Measurements from ENCODE around the gene BRD1.

BRD1 gene

DNA sequence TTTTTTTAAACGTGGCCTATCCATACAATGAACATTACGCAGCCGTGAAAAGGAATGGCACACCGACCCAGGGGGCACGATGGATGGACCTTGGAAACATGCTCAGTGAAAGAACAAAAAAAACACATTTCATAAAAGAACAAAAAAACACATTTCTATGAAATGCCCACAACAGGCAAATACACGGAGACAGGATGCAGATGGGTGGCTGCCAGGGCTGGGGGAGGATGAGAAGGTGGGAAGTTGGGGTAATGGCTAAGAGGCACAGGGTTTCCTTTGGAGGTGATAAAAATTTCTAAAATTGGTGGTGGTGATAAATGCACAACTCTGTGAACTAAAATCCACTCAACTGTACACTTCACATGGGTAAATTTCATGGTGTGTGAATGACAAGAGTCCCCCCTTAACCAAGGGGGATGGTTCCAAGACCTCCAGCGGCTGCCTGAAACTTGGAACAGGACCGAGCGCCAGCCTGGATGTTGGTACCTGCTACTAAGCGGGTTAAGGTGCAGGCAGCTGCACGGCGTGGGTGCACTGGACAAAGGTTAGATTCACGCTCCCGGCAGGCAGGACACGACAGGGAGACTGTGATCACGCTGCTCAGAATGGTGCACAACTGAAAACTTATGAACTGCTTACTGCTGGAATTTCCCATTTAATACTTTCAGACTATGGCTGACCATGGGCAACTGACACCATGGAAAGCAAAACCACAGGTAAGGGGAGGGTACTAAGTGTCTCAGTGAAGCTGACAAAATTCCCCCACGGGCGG is 16.5 kb downstream of the BRD1 start:
- no peak overlapping the region for H3K4ac ChIP-seq (ENCODE audit: low read depth, low read length)
- H3K23ac ChIP-seq (ENCODE audit: low read length), result no peak overlapping the region
- H3K36me3 ChIP-seq (ENCODE audit: control insufficient read depth, insufficient read depth, low read length), result peaks cover 1% of the 10 kb centered on the region

DNA sequence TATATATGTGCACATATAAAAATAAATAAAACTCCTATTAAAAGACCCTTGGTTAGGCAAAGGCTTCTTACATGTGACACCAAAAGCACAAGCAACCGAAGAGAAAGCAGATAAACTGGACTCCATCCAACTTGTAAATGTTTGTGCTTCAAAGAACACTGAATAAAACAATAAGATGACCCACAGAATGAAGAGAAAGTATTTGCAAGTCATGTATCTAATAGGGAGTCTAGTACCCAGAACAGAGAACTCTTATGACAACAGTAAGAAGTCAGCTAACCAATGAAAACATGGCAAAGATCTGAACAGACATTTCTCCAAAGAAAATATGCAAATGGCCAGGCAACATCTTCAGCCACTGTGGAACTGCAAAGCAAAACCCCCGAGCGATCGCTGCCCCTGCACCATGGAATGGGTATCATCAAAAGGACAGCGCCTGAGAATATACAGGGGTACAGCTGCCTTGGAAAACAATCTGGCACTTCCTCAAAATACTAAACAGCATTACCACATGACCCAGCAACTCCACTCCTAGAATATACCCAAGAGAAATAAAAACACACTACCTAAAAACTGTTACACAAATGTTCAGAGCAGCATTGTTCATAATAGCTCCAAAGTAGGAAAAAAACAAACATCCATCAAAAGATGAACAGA is 17.2 kb downstream of the BRD1 start:
- Histone ChIP-seq H3K79me2 (ENCODE audit: control insufficient read depth, insufficient read depth, low read length) (peaks cover 86% of the 10 kb centered on the region), H3K4ac (ENCODE audit: low read depth, low read length) (no peak overlapping the region), H3K36me3 (ENCODE audit: control insufficient read depth, insufficient read depth, low read length) (peaks cover 1% of the 10 kb centered on the region), H2BK5ac (ENCODE audit: low read length) (no peak overlapping the region), H3K79me1 (ENCODE audit: low read length) (peaks cover 35% of the 10 kb centered on the region), H3K9ac (ENCODE audit: low read length) (no peak overlapping the region), H3K4me2 (ENCODE audit: low read length) (no peak overlapping the region), H3K27me3 (ENCODE audit: insufficient read depth, low read length, poor library complexity) (no peaks in the 10 kb centered on the region), H4K5ac (ENCODE audit: low read length) (no peak overlapping the region), H3K56ac (ENCODE audit: low read length) (no peak overlapping the region), H4K8ac (ENCODE audit: low read depth, low read length) (no peak overlapping the region), H3K4me1 (ENCODE audit: control insufficient read depth, low read depth, low read length) (no peaks in the 10 kb centered on the region), H2BK120ac (ENCODE audit: low read depth, low read length) (no peak overlapping the region), H2AK5ac (ENCODE audit: low read length) (no peak overlapping the region), H3K4me3 (ENCODE audit: low read length) (no peak overlapping the region), H3K18ac (ENCODE audit: low read length) (no peak overlapping the region), H3K27ac (ENCODE audit: low read depth, low read length) (no peak overlapping the region), H2BK15ac (replicated peaks; ENCODE audit: low read depth) (no peak overlapping the region), H3K23ac (ENCODE audit: low read length) (no peak overlapping the region)
- DNase-seq, result no peak
- no CpG with 5 or more reads among the region's 5 CpGs for WGBS (ENCODE audit: extremely low coverage, insufficient coverage, low lambda C conversion rate)

More for the DNA sequence above, 16.5 kb downstream of the BRD1 start:
- H3K27ac ChIP-seq (ENCODE audit: low read depth, low read length), result no peak overlapping the region
- no peak for DNase-seq
- no peak overlapping the region for H2AK5ac ChIP-seq (ENCODE audit: low read length)
- no peak overlapping the region for H3K18ac ChIP-seq (ENCODE audit: low read length)
- no peak overlapping the region for H2BK120ac ChIP-seq (ENCODE audit: low read depth, low read length)
- peaks cover 39% of the 10 kb centered on the region for H3K79me1 ChIP-seq (ENCODE audit: low read length)
- H3K4me1 ChIP-seq (ENCODE audit: control insufficient read depth, low read depth, low read length), result no peaks in the 10 kb centered on the region
- no peak overlapping the region for H3K56ac ChIP-seq (ENCODE audit: low read length)
- WGBS (ENCODE audit: extremely low coverage, insufficient coverage, low lambda C conversion rate), result no CpG with 5 or more reads among the region's 18 CpGs
- no peak overlapping the region for H2BK5ac ChIP-seq (ENCODE audit: low read length)
- no peaks in the 10 kb centered on the region for H3K27me3 ChIP-seq (ENCODE audit: insufficient read depth, low read length, poor library complexity)
- H4K8ac ChIP-seq (ENCODE audit: low read depth, low read length), result no peak overlapping the region
- H3K79me2 ChIP-seq (ENCODE audit: control insufficient read depth, insufficient read depth, low read length), result peaks cover 87% of the 10 kb centered on the region
- H2BK15ac ChIP-seq (replicated peaks; ENCODE audit: low read depth), result no peak overlapping the region
- H3K9ac ChIP-seq (ENCODE audit: low read length), result no peak overlapping the region
- H3K4me2 ChIP-seq (ENCODE audit: low read length), result no peak overlapping the region
- no peak overlapping the region for H4K5ac ChIP-seq (ENCODE audit: low read length)
- no peak overlapping the region for H3K4me3 ChIP-seq (ENCODE audit: low read length)

DNA sequence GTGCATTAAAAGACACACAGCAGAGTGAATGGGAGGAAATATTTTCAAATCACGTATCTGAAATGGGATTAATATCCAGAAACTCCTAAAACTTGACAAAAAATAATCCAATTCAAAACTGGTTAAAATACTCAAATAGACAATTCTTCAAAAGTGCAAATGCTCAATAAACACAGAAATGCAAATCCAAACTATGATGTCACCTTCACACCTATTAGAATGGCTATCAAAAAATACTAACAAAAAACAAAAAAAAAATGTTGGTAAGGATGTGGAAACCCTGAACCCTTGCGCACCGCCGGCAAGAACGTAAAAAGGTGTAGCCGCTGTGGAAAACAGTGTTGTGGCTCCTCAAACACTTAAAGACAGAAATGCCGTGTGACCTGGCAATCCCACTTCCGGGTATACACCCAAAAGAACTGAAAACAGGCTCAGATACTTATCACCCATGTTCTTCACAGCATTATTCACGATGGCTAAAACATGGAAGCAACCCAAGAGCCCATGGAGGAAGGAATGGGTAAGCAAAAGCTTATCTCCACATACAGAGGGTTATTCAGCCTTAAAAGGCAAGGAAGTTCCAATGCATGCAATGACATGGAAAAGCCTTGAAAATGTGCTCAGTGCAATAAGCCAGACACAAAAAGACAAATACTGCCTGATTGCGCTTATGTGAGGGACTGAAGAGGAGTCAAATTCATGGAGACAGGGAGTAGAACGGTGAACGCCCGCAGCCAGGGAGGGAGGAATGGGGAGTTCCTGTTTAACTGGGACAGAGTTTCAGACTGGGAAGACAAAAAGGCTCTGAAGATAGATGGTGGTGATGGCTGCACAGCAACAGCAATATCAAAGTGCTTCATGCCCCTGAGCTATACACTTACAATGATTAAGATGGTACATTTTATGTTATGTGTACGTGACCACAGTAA is 19.6 kb downstream of the BRD1 start:
- Histone ChIP-seq H3K23ac (ENCODE audit: low read length) (no peak overlapping the region), H3K36me3 (ENCODE audit: control insufficient read depth, insufficient read depth, low read length) (peaks cover 5% of the 10 kb centered on the region), H2BK120ac (ENCODE audit: low read depth, low read length) (no peak overlapping the region), H3K79me2 (ENCODE audit: control insufficient read depth, insufficient read depth, low read length) (peaks cover 87% of the 10 kb centered on the region), H3K9ac (ENCODE audit: low read length) (no peak overlapping the region), H4K8ac (ENCODE audit: low read depth, low read length) (no peak overlapping the region), H2BK15ac (replicated peaks; ENCODE audit: low read depth) (no peak overlapping the region), H2AK5ac (ENCODE audit: low read length) (no peak overlapping the region), H3K18ac (ENCODE audit: low read length) (no peak overlapping the region), H3K27me3 (ENCODE audit: insufficient read depth, low read length, poor library complexity) (no peaks in the 10 kb centered on the region), H3K4me1 (ENCODE audit: control insufficient read depth, low read depth, low read length) (no peaks in the 10 kb centered on the region), H3K4me2 (ENCODE audit: low read length) (no peak overlapping the region), H3K27ac (ENCODE audit: low read depth, low read length) (no peak overlapping the region), H4K5ac (ENCODE audit: low read length) (no peak overlapping the region), H3K56ac (ENCODE audit: low read length) (no peak overlapping the region), H3K4ac (ENCODE audit: low read depth, low read length) (no peak overlapping the region), H3K79me1 (ENCODE audit: low read length) (peaks cover 33% of the 10 kb centered on the region), H2BK5ac (ENCODE audit: low read length) (no peak overlapping the region), H3K4me3 (ENCODE audit: low read length) (no peak overlapping the region)
- WGBS (ENCODE audit: extremely low coverage, insufficient coverage, low lambda C conversion rate), result no CpG with 5 or more reads among the region's 14 CpGs
- DNase-seq, result no peak

DNA sequence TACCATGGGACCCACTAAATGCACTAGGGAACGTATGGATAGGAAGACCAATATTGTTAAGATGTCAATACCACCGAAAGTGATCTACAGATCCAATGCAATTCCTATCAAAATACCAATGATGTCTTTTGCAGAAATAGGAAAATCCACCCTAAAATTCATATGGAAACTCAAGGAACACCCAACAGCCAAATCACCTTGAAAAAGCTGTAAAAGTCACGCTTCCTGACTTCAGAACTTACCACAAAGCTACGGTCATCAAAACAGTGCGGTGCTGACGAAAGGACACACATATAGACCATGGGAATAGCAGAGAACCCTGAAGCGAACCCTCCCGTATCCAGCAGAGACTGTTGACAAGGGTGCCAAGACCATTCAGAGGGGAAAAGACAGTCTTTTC is 20.5 kb downstream of the BRD1 start:
- Histone ChIP-seq H3K4me1 (ENCODE audit: control insufficient read depth, low read depth, low read length) (no peaks in the 10 kb centered on the region), H3K4me2 (ENCODE audit: low read length) (no peak overlapping the region), H3K9ac (ENCODE audit: low read length) (no peak overlapping the region), H2AK5ac (ENCODE audit: low read length) (no peak overlapping the region), H3K27ac (ENCODE audit: low read depth, low read length) (no peak overlapping the region), H3K4ac (ENCODE audit: low read depth, low read length) (no peak overlapping the region), H3K56ac (ENCODE audit: low read length) (no peak overlapping the region), H4K5ac (ENCODE audit: low read length) (no peak overlapping the region), H3K36me3 (ENCODE audit: control insufficient read depth, insufficient read depth, low read length) (peaks cover 5% of the 10 kb centered on the region), H2BK5ac (ENCODE audit: low read length) (no peak overlapping the region), H3K18ac (ENCODE audit: low read length) (no peak overlapping the region), H4K8ac (ENCODE audit: low read depth, low read length) (no peak overlapping the region), H3K23ac (ENCODE audit: low read length) (no peak overlapping the region), H3K79me1 (ENCODE audit: low read length) (peaks cover 32% of the 10 kb centered on the region), H3K79me2 (ENCODE audit: control insufficient read depth, insufficient read depth, low read length) (peaks cover 83% of the 10 kb centered on the region), H3K27me3 (ENCODE audit: insufficient read depth, low read length, poor library complexity) (no peaks in the 10 kb centered on the region), H2BK120ac (ENCODE audit: low read depth, low read length) (no peak overlapping the region), H3K4me3 (ENCODE audit: low read length) (no peak overlapping the region), H2BK15ac (replicated peaks; ENCODE audit: low read depth) (no peak overlapping the region)
- no peak for DNase-seq
- no CpG with 5 or more reads among the region's 8 CpGs for WGBS (ENCODE audit: extremely low coverage, insufficient coverage, low lambda C conversion rate)

DNA sequence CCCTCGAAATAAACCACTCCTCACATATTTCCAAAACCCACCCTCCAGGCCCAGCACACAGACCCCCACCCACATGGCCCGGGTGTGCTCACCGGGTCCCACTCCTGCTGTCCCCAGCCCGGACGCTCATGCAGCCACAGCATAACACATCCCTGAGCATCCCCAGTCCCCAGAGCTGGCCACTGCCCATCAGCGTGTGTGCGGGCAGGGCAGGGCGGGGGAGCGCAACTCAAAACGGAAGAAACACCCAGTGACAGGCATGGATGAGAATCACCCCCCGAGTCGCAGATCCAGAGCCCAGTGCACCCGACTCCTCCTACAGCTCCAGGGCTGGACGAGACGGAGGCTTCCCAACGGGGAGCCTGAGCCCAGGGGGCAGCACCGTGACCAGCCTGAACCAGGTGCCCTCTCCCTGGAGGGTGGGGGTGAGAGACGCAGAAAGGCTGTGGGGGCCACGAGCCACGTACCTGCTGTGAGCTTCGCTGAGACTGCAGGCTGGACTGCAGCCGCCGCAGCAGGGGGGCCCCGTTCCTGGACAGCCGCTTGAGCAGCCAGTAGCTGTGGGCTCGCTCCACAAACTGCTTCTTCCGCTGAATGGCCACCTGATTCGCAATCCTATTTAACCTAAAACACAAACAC is 23.8 kb downstream of the BRD1 start:
- H3K79me1 ChIP-seq (ENCODE audit: low read length), result peaks cover 42% of the 10 kb centered on the region
- no peaks in the 10 kb centered on the region for H3K4me1 ChIP-seq (ENCODE audit: control insufficient read depth, low read depth, low read length)
- no peak overlapping the region for H3K18ac ChIP-seq (ENCODE audit: low read length)
- DNase-seq, result no peak
- no peak overlapping the region for H3K4me2 ChIP-seq (ENCODE audit: low read length)
- no peaks in the 10 kb centered on the region for H3K27me3 ChIP-seq (ENCODE audit: insufficient read depth, low read length, poor library complexity)
- H3K36me3 ChIP-seq (ENCODE audit: control insufficient read depth, insufficient read depth, low read length), result peaks cover 5% of the 10 kb centered on the region
- H3K27ac ChIP-seq (ENCODE audit: low read depth, low read length), result no peak overlapping the region
- no peak overlapping the region for H4K8ac ChIP-seq (ENCODE audit: low read depth, low read length)
- H4K5ac ChIP-seq (ENCODE audit: low read length), result no peak overlapping the region
- no peak overlapping the region for H3K9ac ChIP-seq (ENCODE audit: low read length)
- H3K4me3 ChIP-seq (ENCODE audit: low read length), result no peak overlapping the region
- H3K4ac ChIP-seq (ENCODE audit: low read depth, low read length), result no peak overlapping the region
- H3K23ac ChIP-seq (ENCODE audit: low read length), result no peak overlapping the region
- H2BK5ac ChIP-seq (ENCODE audit: low read length), result no peak overlapping the region
- H3K79me2 ChIP-seq (ENCODE audit: control insufficient read depth, insufficient read depth, low read length), result peaks cover 83% of the 10 kb centered on the region
- no peak overlapping the region for H3K56ac ChIP-seq (ENCODE audit: low read length)
- H2AK5ac ChIP-seq (ENCODE audit: low read length), result no peak overlapping the region
- no CpG with 5 or more reads among the region's 28 CpGs for WGBS (ENCODE audit: extremely low coverage, insufficient coverage, low lambda C conversion rate)
- H2BK15ac ChIP-seq (replicated peaks; ENCODE audit: low read depth), result no peak overlapping the region
- H2BK120ac ChIP-seq (ENCODE audit: low read depth, low read length), result no peak overlapping the region

All from mesendoderm (in vitro differentiated cells).